K562 (cell line): ENCODE measurements around the gene CLCNKA. TPM values are rescaled to one million over a fixed set of nuclear protein-coding genes. Genes with fewer than 3 reads are reported as not detected.
A peak's percentile ranks its signal among the peaks of the same experiment; 100 is the strongest.

Source experiments
- ATAC-seq: fragments of 200-7000 bp; cut with Tn5 transposase; 3 replicates; pipeline ENCODE4 v1.9.1; 2020; ENCODE audit warnings: moderate library complexity
- BruUV-seq: library from RNA; stranded (reverse); fragments of 400-500 nt; replicated peaks from 2 replicates; lab custom pipeline; 2021; lab: Mats Ljungman, UMichigan
- CTCF ChIA-PET: fragments of 300-600 bp; formaldehyde crosslinking; extraction: SDS; loops from one replicate; lab custom pipeline; 2021; ENCODE audit warnings: low intra/inter-chr PET ratio; lab: Yijun Ruan, JAX
- POLR2A ChIA-PET: fragments of 300-600, 350-650 bp; sonication (Branson Sonifier 250); formaldehyde crosslinking; extraction: SDS; loops from one replicate; lab custom pipeline; 2021; ENCODE audit warnings: antibody characterized with exemption, inconsistent platforms; lab: Yijun Ruan, JAX
- DNase-seq, 4 experiments: peaks; one replicate each; pipeline versions ENCODE4 v3.0.0 to v3.0.0-alpha.2; 2011 to 2018; ENCODE audit warnings: low spot score in 3 of 4, mixed read lengths in 3 of 4; ENCODE audit errors: extremely low read depth in 1 of 4
- FAIRE-seq: peaks from 2 replicates; lab custom pipeline; 2011; peaks lifted over from hg19 to GRCh38; lab: Jason Lieb, UNC
- H2AFZ ChIP-seq: 2 replicates; pipeline ENCODE4 v1.6.0; 2011; ENCODE audit warnings: low read depth, low read length, control low read depth, inconsistent platforms
- H3K27ac ChIP-seq: fragments of 200-600 bp; 3 replicates; pipeline ENCODE4 v1.8.0; 2011; ENCODE audit warnings: low read depth, mild to moderate bottlenecking, control low read depth, inconsistent platforms, low read length, moderate library complexity, mixed read lengths; ENCODE audit errors: extremely low read depth
- H3K27me3 ChIP-seq, 2 experiments: fragments of 300-600 bp in 1 of 2; 2 replicates in 1 of 2; 3 replicates in 1 of 2; pipeline versions ENCODE4 v1.6.0 to v1.8.0; 2011; ENCODE audit warnings: inconsistent platforms in 2 of 2, low read length in 2 of 2, mild to moderate bottlenecking in 1 of 2, mixed read lengths in 1 of 2, moderate library complexity in 1 of 2; ENCODE audit not compliant: control insufficient read depth in 2 of 2, insufficient read depth in 2 of 2
- H3K36me3 ChIP-seq: fragments of 300-600 bp; 3 replicates; pipeline ENCODE4 v1.8.0; 2011; ENCODE audit warnings: mild to moderate bottlenecking, low read length, inconsistent platforms; ENCODE audit not compliant: control insufficient read depth, insufficient read depth
- H3K4me1 ChIP-seq, 2 experiments: fragments of 200-600 bp in 1 of 2; replicated peaks in 1 of 2; 2 replicates in 1 of 2; 3 replicates in 1 of 2; pipeline versions ENCODE4 v1.5.1 to v1.8.0; 2011; ENCODE audit warnings: inconsistent platforms in 2 of 2, low read length in 2 of 2, mild to moderate bottlenecking in 1 of 2, mixed read lengths in 1 of 2, moderate library complexity in 1 of 2; ENCODE audit not compliant: control insufficient read depth in 2 of 2, insufficient read depth in 2 of 2
- H3K4me2 ChIP-seq: 2 replicates; pipeline ENCODE4 v1.6.1; 2011; ENCODE audit warnings: low read length, control low read depth, inconsistent platforms, mixed read lengths; ENCODE audit not compliant: insufficient read depth
- H3K4me3 ChIP-seq: fragments of 200-600 bp; sonication (generic), shearing (Covaris generic); 2 replicates; pipeline ENCODE4 v1.5.1; 2016; ENCODE audit warnings: control low read depth, inconsistent platforms
- H3K79me2 ChIP-seq: fragments of 200-600 bp; 3 replicates; pipeline ENCODE4 v1.8.0; 2011; ENCODE audit warnings: low read length, inconsistent platforms; ENCODE audit not compliant: control insufficient read depth, insufficient read depth
- H3K9ac ChIP-seq, 2 experiments: 2 replicates each; pipeline versions ENCODE4 v1.6.0 to v1.6.1; 2011; ENCODE audit warnings: low read depth in 2 of 2, low read length in 2 of 2, control low read depth in 1 of 2, inconsistent platforms in 1 of 2, mild to moderate bottlenecking in 1 of 2, mixed read lengths in 1 of 2; ENCODE audit not compliant: insufficient read depth in 1 of 2
- H3K9me1 ChIP-seq: one replicate; pipeline ENCODE4 v1.6.0; 2011; ENCODE audit warnings: inconsistent platforms, mild to moderate bottlenecking, low read length, moderate library complexity; ENCODE audit not compliant: control insufficient read depth, insufficient read depth
- H3K9me3 ChIP-seq: replicated peaks from 2 replicates; pipeline ENCODE4 v1.5.1; 2011; ENCODE audit warnings: low read depth, low read length, inconsistent platforms; ENCODE audit not compliant: control insufficient read depth, insufficient read depth
- H4K20me1 ChIP-seq: replicated peaks from 2 replicates; pipeline ENCODE4 v1.6.1; 2011; ENCODE audit warnings: low read length, inconsistent platforms, mixed read lengths; ENCODE audit not compliant: control insufficient read depth, insufficient read depth
- ARID1B ChIP-seq: fragments of 450-650 bp; IDR thresholded peaks from 2 replicates; pipeline ENCODE4 v1.6.1; 2016; ENCODE audit warnings: antibody characterized with exemption, mild to moderate bottlenecking, inconsistent platforms
- BCOR ChIP-seq: fragments of 450-650 bp; IDR thresholded peaks from 2 replicates; pipeline ENCODE4 v1.6.1; 2016
- CREB1 ChIP-seq, 2 experiments: sonication (generic) in 1 of 2; formaldehyde crosslinking in 1 of 2; IDR thresholded peaks; 2 replicates each; pipeline versions ENCODE4 v1.6.1 to v1.8.0; 2012 to 2022; ENCODE audit warnings: inconsistent platforms in 1 of 2, mild to moderate bottlenecking in 1 of 2, missing genetic modification reagents in 1 of 2, moderate library complexity in 1 of 2
- ESRRA ChIP-seq: fragments of 450-650 bp; IDR thresholded peaks from 2 replicates; pipeline ENCODE4 v1.6.1; 2014; ENCODE audit warnings: low read depth, mild to moderate bottlenecking, moderate library complexity, borderline replicate concordance
- MAX ChIP-seq: sonication (generic); formaldehyde crosslinking; IDR thresholded peaks from 2 replicates; pipeline ENCODE4 v1.9.0; 2022; ENCODE audit warnings: mild to moderate bottlenecking, missing genetic modification reagents
- MEIS2 ChIP-seq: fragments of 450-650 bp; IDR thresholded peaks from 2 replicates; pipeline ENCODE4 v1.6.1; 2014; ENCODE audit warnings: mild to moderate bottlenecking; ENCODE audit not compliant: partially characterized antibody
- NR4A1 ChIP-seq, 2 experiments: fragments of 250-450 bp in 1 of 2; fragments of 450-650 bp in 1 of 2; sonication (Bioruptor Pico) in 1 of 2; IDR thresholded peaks; 2 replicates each; pipeline versions ENCODE4 v1.4.0 to v1.6.1; 2016 to 2020; ENCODE audit warnings: mild to moderate bottlenecking in 2 of 2, missing compliant biosample characterization in 1 of 2, missing genetic modification characterization in 1 of 2, moderate library complexity in 1 of 2
- PBX2 ChIP-seq, 2 experiments: IDR thresholded peaks in 1 of 2; conservative IDR thresholded peaks in 1 of 2; 2 replicates each; pipeline ENCODE4 v1.6.1; 2016; ENCODE audit warnings: low read depth in 2 of 2, mild to moderate bottlenecking in 1 of 2, missing compliant biosample characterization in 1 of 2, missing genetic modification characterization in 1 of 2, moderate library complexity in 1 of 2
- PKNOX1 ChIP-seq: fragments of 450-650 bp; IDR thresholded peaks from 2 replicates; pipeline ENCODE4 v1.6.1; 2016
- RBM25 ChIP-seq: fragments of 200-400 bp; formaldehyde crosslinking; IDR thresholded peaks from 2 replicates; pipeline ENCODE4 v1.6.1; 2018; ENCODE audit warnings: low read length, low read depth, moderate library complexity; ENCODE audit not compliant: severe bottlenecking
- YY1 ChIP-seq, 3 experiments: IDR thresholded peaks; 2 replicates each; pipeline ENCODE4 v1.6.1; 2011; ENCODE audit warnings: low read length in 2 of 3, mild to moderate bottlenecking in 2 of 3, moderate library complexity in 2 of 3, borderline replicate concordance in 1 of 3, control low read depth in 1 of 3, low read depth in 1 of 3; ENCODE audit not compliant: insufficient read depth in 3 of 3, insufficient replicate concordance in 2 of 3, control insufficient read depth in 1 of 3, insufficient read length in 1 of 3; ENCODE audit errors: extremely low read depth in 1 of 3
- ZC3H8 ChIP-seq: fragments of 450-650 bp; IDR thresholded peaks from 2 replicates; pipeline ENCODE4 v1.6.1; 2017
- ZKSCAN3 ChIP-seq: fragments of 250-450 bp; sonication (Bioruptor Pico); IDR thresholded peaks from 2 replicates; pipeline ENCODE4 v1.4.0; 2020
- WGBS: fragments of 100-300 bp; shearing (Covaris generic); methylation state at CpG from one replicate; pipeline ENCODE4 v1.1.6; 2016; ENCODE audit warnings: low coverage, mixed read lengths; ENCODE audit not compliant: insufficient coverage; ENCODE audit errors: missing lambda C conversion rate; 5-methylcytosine and 5-hydroxymethylcytosine counted together
- in situ Hi-C: fragments of 300-500 bp; cut with MboI; formaldehyde crosslinking; loops from 4 replicates; pipeline ENCODE4 v1.15.0; 2018; ENCODE audit warnings: inconsistent platforms, mixed read lengths
- intact Hi-C: fragments of 100-400 bp; cut with micrococcal nuclease; formaldehyde crosslinking; loops from 2 replicates; pipeline ENCODE4 v1.14.2; 2022
- polyA plus RNA-seq, 8 experiments: library from polyadenylated mRNA; depleted of rRNA in 4 of 8; stranded (reverse) in 5 of 8; unstranded in 3 of 8; fragments of >200 nt; fragmentation: Nextera tagmentation in 2 of 8; fragmentation: Illumina TruSeq in 1 of 8; extraction: Ambion mirVana in 2 of 8; extraction: Trizol in 1 of 8; gene quantifications; 2 replicates each; pipeline versions ENCODE4 v1.2.1 to v1.2.3, GENCODE V29; 2011 to 2014; ENCODE audit warnings: inconsistent platforms in 1 of 8, missing spikeins in 1 of 8
- total RNA-seq, 7 experiments: library from RNA; depleted of rRNA in 6 of 7; stranded (reverse); fragments of >200 nt in 6 of 7; fragmentation: Illumina TruSeq in 2 of 7; extraction: Trizol in 2 of 7; gene quantifications; 2 replicates each; pipeline versions ENCODE4 v1.2.1 to v1.2.3, GENCODE V29; 2011 to 2021; ENCODE audit warnings: low replicate concordance in 1 of 7
- TF ChIP-seq, protein P1 (sequence below), 2 experiments: fragments of 450-650 bp in 1 of 2; sonication (generic) in 1 of 2; formaldehyde crosslinking in 1 of 2; IDR thresholded peaks in 1 of 2; conservative IDR thresholded peaks in 1 of 2; 2 replicates each; pipeline versions ENCODE4 v1.6.1 to v1.8.1; 2016 to 2023; ENCODE audit warnings: mild to moderate bottlenecking in 2 of 2, moderate library complexity in 2 of 2, inconsistent platforms in 1 of 2, missing genetic modification reagents in 1 of 2

Gene CLCNKA
- total and polyA plus RNA-seq, 9 of the 15 experiments (the other 6 are each of a cell fraction or from before 2014, with no cell fraction given), result 0.03 to 0.37 (median 0.10) TPM; not detected in 3

DNA sequence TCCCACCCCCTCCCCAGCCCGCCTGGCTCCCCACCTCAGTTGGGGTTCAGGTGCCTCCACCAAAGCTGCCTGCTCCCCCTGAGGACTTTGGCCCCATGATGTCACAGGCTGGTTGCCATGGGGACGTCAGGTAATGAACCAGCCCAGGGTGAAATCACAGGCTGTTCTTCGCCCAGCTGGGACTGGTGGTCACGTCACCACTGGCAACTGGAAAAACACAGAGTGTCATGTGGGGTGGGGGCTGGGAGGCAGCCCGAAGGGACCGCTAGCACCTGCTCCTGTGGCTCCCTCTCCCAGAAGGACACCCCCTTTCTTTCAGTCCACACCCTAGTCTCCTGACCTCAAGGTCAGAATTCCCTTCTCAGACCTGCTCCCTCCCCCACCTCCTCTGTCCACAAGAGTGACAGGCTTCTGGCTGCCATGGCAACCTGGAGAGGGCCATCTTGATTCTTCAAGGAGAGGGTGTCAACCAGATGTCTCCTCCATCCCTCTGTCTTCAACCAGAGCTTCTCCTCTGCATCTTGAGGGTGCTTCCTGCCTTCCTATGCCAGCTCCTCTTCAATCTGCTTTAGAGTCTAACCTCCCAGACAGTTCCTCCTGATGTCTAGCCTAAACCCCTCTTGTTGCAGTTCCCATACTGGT lies 45.4 kb downstream of the CLCNKA start:
- no peaks in the 10 kb centered on the region for H3K9me1 ChIP-seq
- ChIA-PET POLR2A (interaction anchor here (0.7 to 1.2 kb wide), 2 partner anchors 91 to 101 kb away, joined by 3 to 4 read pairs; partner anchors contain the start of gene ZBTB17), CTCF (no interaction called here)
- H3K4me2 ChIP-seq, result no peak overlapping the region
- in situ Hi-C loops, result loop anchor here (10.0 kb wide), 1 partner anchor 52 kb away; the partner anchor contains the start of gene HSPB7
- H3K9ac ChIP-seq, result 0 out of 4 replicates have a peak overlapping the region, but pooled peaks of 1 of the 2 experiments have one; percentile 6
- peaks cover 17 to 72% of the 10 kb centered on the region in 2 experiments for H3K27me3 ChIP-seq
- H3K27ac ChIP-seq, result no peak overlapping the region
- DNase-seq (peak in 3 of 4 experiments; percentile 43 to 58 (median 49)), FAIRE-seq (peak; percentile 52), ATAC-seq (peak; percentile 54)
- H3K4me3 ChIP-seq, result no peak overlapping the region
- intact Hi-C loops, result no loop called here
- WGBS, result 1% methylated on average over 6 of the region's 6 CpGs
- H2AFZ ChIP-seq, result no peak overlapping the region
- H3K36me3 ChIP-seq, result no peaks in the 10 kb centered on the region
- H3K9me3 ChIP-seq, result no peaks in the 10 kb centered on the region
- peaks cover 2 to 22% of the 10 kb centered on the region in 2 experiments; a peak in 3 of 5 replicates for H3K4me1 ChIP-seq
- peaks cover 10% of the 10 kb centered on the region; the same call in 1 of the 2 replicates for H4K20me1 ChIP-seq
- no peaks in the 10 kb centered on the region for H3K79me2 ChIP-seq
- BruUV-seq, result no TSS peak
- TF ChIP-seq MAX (CRISPR knock-in tag) (peak; percentile 47; the same call in 1 of the 2 replicates), ARID1B (no peak), PBX2 (CRISPR knock-in tag; IDR thresholded peaks at IDR 0.05; ENCODE audit: low read depth) (peak; percentile 65; the same call in 1 of the 2 replicates), PBX2 (tag; conservative IDR thresholded peaks at IDR 0.05; ENCODE audit: low read depth) (peak; percentile 86), RBM25 (peak; percentile 21), ZC3H8 (no peak), YY1 (IDR thresholded peaks at IDR 0.05; ENCODE audit: borderline replicate concordance in 1 of 3, control insufficient read depth in 1 of 3, extremely low read depth in 1 of 3, insufficient read depth in 3 of 3, insufficient read length in 1 of 3, insufficient replicate concordance in 2 of 3, low read depth in 1 of 3, low read length in 2 of 3) (peak in 2 of 3 experiments; percentile 15 to 65), ZKSCAN3 (CRISPR knock-in tag) (no peak), NR4A1 (CRISPR knock-in tag; IDR thresholded peaks at IDR 0.05) (no peak), NR4A1 (tag; IDR thresholded peaks at IDR 0.05) (no peak), ESRRA (peak; percentile 74), BCOR (peak; percentile 67), PKNOX1 (peak; percentile 97), CREB1 (IDR thresholded peaks at IDR 0.05) (peak; percentile 25; the same call in 1 of the 2 replicates), CREB1 (CRISPR knock-in tag; IDR thresholded peaks at IDR 0.05) (no peak), MEIS2 (peak; percentile 28)
- TF ChIP-seq, protein P1, sequence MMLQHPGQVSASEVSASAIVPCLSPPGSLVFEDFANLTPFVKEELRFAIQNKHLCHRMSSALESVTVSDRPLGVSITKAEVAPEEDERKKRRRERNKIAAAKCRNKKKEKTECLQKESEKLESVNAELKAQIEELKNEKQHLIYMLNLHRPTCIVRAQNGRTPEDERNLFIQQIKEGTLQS (IDR thresholded peaks at IDR 0.05), result peak; percentile 46
- TF ChIP-seq, protein P1 (CRISPR knock-in tag; conservative IDR thresholded peaks at IDR 0.05), result no peak
